ENCODE measurements around the gene IL22RA1.

- TF ChIP-seq CTCF (IDR thresholded peaks at IDR 0.05) (no peak), POLR2A (IDR thresholded peaks at IDR 0.05) (no peak)
These were observed 46.2 kb downstream of the IL22RA1 start for GRCh38 chr1:24096739-24097103.
